HepG2 (cell line): ENCODE results near the gene TERB2. TPM values are rescaled to one million over a fixed set of nuclear protein-coding genes. Genes with fewer than 3 reads are reported as not detected.

Experiments
- HNF4A ChIP-seq: sonication (generic); formaldehyde crosslinking; IDR thresholded peaks from 2 replicates; pipeline ENCODE4 v1.4.0; 2020; ENCODE audit warnings: missing genetic modification reagents
- MXD4 ChIP-seq: IDR thresholded peaks from 2 replicates; pipeline ENCODE4 v1.6.1; 2016; ENCODE audit warnings: mild to moderate bottlenecking, missing biosample characterization, missing genetic modification reagents
- THAP7 ChIP-seq: sonication (generic); formaldehyde crosslinking; IDR thresholded peaks from 2 replicates; pipeline ENCODE4 v1.8.1; 2023; ENCODE audit warnings: mild to moderate bottlenecking, missing genetic modification reagents
- ZNF414 ChIP-seq: sonication (generic); formaldehyde crosslinking; IDR thresholded peaks from 2 replicates; pipeline ENCODE4 v1.5.0; 2020; ENCODE audit warnings: missing genetic modification reagents
- polyA plus RNA-seq, 8 experiments: library from polyadenylated mRNA; depleted of rRNA in 3 of 8; stranded (reverse) in 7 of 8; unstranded in 1 of 8; fragments of >200 nt; fragmentation: Illumina TruSeq in 4 of 8; extraction: Trizol in 4 of 8; gene quantifications; 2 replicates each; pipeline versions ENCODE4 v1.2.1 to v1.2.3, GENCODE V29; 2011 to 2016; ENCODE audit warnings: low read depth in 4 of 8, missing spikeins in 1 of 8, mixed read lengths in 1 of 8; ENCODE audit not compliant: insufficient read depth in 1 of 8
- total RNA-seq, 5 experiments: library from RNA; depleted of rRNA; stranded (reverse); fragments of >200 nt; fragmentation: Illumina TruSeq; extraction: Trizol; gene quantifications; 2 replicates each; pipeline ENCODE4 v1.2.3, GENCODE V29; 2016; ENCODE audit warnings: low read depth in 1 of 5
- TF ChIP-seq, protein P1 (sequence below): sonication (generic); formaldehyde crosslinking; IDR thresholded peaks from 2 replicates; pipeline ENCODE4 v1.8.1; 2023; ENCODE audit warnings: mild to moderate bottlenecking, inconsistent platforms, moderate library complexity, missing genetic modification reagents, borderline replicate concordance
- TF ChIP-seq, protein P2 (sequence below): IDR thresholded peaks from 2 replicates; pipeline ENCODE4 v1.6.1; 2016; ENCODE audit warnings: control low read depth

The TERB2 gene
- total and polyA plus RNA-seq, 2 of the 13 experiments (the other 11 are each of a cell fraction or from before 2014, with no cell fraction given) = not detected

GRCh38 chr15:45022871-45023658 is 66.6 kb downstream of the TERB2 start, which contains the start of gene SORD (continued):
- TF ChIP-seq, protein P1, sequence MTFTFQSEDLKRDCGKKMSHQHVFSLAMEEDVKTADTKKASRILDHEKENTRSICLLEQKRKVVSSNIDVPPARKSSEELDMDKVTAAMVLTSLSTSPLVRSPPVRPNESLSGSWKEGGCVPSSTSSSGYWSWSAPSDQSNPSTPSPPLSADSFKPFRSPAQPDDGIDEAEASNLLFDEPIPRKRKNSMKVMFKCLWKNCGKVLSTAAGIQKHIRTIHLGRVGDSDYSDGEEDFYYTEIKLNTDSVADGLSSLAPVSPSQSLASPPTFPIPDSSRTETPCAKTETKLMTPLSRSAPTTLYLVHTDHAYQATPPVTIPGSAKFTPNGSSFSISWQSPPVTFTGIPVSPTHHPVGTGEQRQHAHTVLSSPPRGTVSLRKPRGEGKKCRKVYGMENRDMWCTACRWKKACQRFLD (CRISPR knock-in tag) = peak; percentile 82; the same call in 1 of the 2 replicates
- no peak for TF ChIP-seq MXD4 (CRISPR knock-in tag)
- TF ChIP-seq THAP7 (CRISPR knock-in tag) = peak; percentile 51; the same call in 1 of the 2 replicates
- TF ChIP-seq HNF4A (CRISPR knock-in tag) = no peak; the same call in 1 of the 2 replicates
- TF ChIP-seq, protein P2, sequence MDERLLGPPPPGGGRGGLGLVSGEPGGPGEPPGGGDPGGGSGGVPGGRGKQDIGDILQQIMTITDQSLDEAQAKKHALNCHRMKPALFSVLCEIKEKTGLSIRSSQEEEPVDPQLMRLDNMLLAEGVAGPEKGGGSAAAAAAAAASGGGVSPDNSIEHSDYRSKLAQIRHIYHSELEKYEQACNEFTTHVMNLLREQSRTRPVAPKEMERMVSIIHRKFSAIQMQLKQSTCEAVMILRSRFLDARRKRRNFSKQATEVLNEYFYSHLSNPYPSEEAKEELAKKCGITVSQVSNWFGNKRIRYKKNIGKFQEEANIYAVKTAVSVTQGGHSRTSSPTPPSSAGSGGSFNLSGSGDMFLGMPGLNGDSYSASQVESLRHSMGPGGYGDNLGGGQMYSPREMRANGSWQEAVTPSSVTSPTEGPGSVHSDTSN (CRISPR knock-in tag) = no peak
- no peak for TF ChIP-seq ZNF414
